Keratinocyte (primary cell): ENCODE results near the gene PMEPA1. TPM values are rescaled to one million over a fixed set of nuclear protein-coding genes. Genes with fewer than 3 reads are reported as not detected.
A peak's percentile ranks its signal among the peaks of the same experiment; 100 is the strongest.

Experiments
- DNase-seq: peaks from one replicate; pipeline ENCODE4 v3.0.0-alpha.2; 2011; ENCODE audit warnings: low read depth, missing footprints, low spot score
- FAIRE-seq: peaks from 2 replicates; lab custom pipeline; 2011; peaks lifted over from hg19 to GRCh38; lab: Jason Lieb, UNC
- H2AFZ ChIP-seq: 2 replicates; pipeline ENCODE4 v1.6.0; 2012; ENCODE audit warnings: low read length, control low read depth, inconsistent platforms; ENCODE audit not compliant: control insufficient read depth
- H3K27ac ChIP-seq: 2 replicates; pipeline ENCODE4 v1.5.1; 2011; ENCODE audit warnings: low read length; ENCODE audit not compliant: control insufficient read depth, insufficient read depth
- H3K27me3 ChIP-seq: 3 replicates; pipeline ENCODE4 v1.6.0; 2011; ENCODE audit warnings: low read length; ENCODE audit not compliant: control insufficient read depth, insufficient read depth; ENCODE audit errors: extremely low read depth
- H3K36me3 ChIP-seq, 2 experiments: 2 replicates in 1 of 2; 3 replicates in 1 of 2; pipeline ENCODE4 v1.5.1; 2011; ENCODE audit warnings: low read length in 2 of 2, mild to moderate bottlenecking in 1 of 2; ENCODE audit not compliant: control insufficient read depth in 2 of 2, insufficient read depth in 2 of 2; ENCODE audit errors: extremely low read depth in 1 of 2
- H3K4me1 ChIP-seq: 3 replicates; pipeline ENCODE4 v1.5.1; 2011; ENCODE audit warnings: low read length; ENCODE audit not compliant: control insufficient read depth, insufficient read depth; ENCODE audit errors: extremely low read depth
- H3K4me2 ChIP-seq: 3 replicates; pipeline ENCODE4 v1.6.0; 2011; ENCODE audit warnings: low read depth, low read length; ENCODE audit not compliant: control insufficient read depth, insufficient read depth; ENCODE audit errors: extremely low read depth
- H3K4me3 ChIP-seq, 3 experiments: fragments of 200-600 bp in 1 of 3; sonication (generic) in 1 of 3; 2 replicates in 2 of 3; 3 replicates in 1 of 3; pipeline ENCODE4 v1.5.1; 2011 to 2016; ENCODE audit warnings: low read length in 3 of 3, mild to moderate bottlenecking in 3 of 3, control low read depth in 2 of 3, inconsistent platforms in 1 of 3, low read depth in 1 of 3, mixed read lengths in 1 of 3, mixed run types in 1 of 3, moderate library complexity in 1 of 3; ENCODE audit not compliant: control insufficient read depth in 2 of 3, insufficient read depth in 2 of 3; ENCODE audit errors: extremely low read depth in 1 of 3
- H3K79me2 ChIP-seq: 2 replicates; pipeline ENCODE4 v1.6.0; 2012; ENCODE audit warnings: low read length; ENCODE audit not compliant: control insufficient read depth, insufficient read depth
- H3K9ac ChIP-seq: 3 replicates; pipeline ENCODE4 v1.6.0; 2011; ENCODE audit warnings: low read length; ENCODE audit not compliant: control insufficient read depth, insufficient read depth; ENCODE audit errors: extremely low read depth
- H3K9me1 ChIP-seq: 3 replicates; pipeline ENCODE4 v1.6.0; 2011; ENCODE audit warnings: low read length; ENCODE audit not compliant: control insufficient read depth, insufficient read depth; ENCODE audit errors: extremely low read depth
- H3K9me3 ChIP-seq: 2 replicates; pipeline ENCODE4 v1.5.1; 2012; ENCODE audit warnings: low read depth, low read length; ENCODE audit not compliant: control insufficient read depth
- H4K20me1 ChIP-seq: 3 replicates; pipeline ENCODE4 v1.6.0; 2011; ENCODE audit warnings: low read length; ENCODE audit not compliant: control insufficient read depth, insufficient read depth; ENCODE audit errors: extremely low read depth
- CTCF ChIP-seq, 3 experiments: IDR thresholded peaks in 1 of 3; conservative IDR thresholded peaks in 1 of 3; optimal IDR thresholded peaks in 1 of 3; 2 replicates in 2 of 3; 3 replicates in 1 of 3; pipeline versions ENCODE3 to v1.5.1; 2011; ENCODE audit warnings: low read length in 3 of 3, mild to moderate bottlenecking in 3 of 3, moderate library complexity in 2 of 3, control low read depth in 1 of 3, inconsistent platforms in 1 of 3; ENCODE audit not compliant: insufficient read depth in 2 of 3; ENCODE audit errors: extremely low read depth in 1 of 3
- EZH2 ChIP-seq: IDR thresholded peaks from one replicate; pipeline ENCODE4 v1.6.1; 2012; ENCODE audit warnings: inconsistent platforms, mild to moderate bottlenecking, low read length, moderate library complexity
- dilution Hi-C: fragments of 300-500 bp; cut with MboI; formaldehyde crosslinking; loops from one replicate; pipeline ENCODE4 v1.7.0; 2020; ENCODE audit warnings: low sequenced_read_pairs; ENCODE audit not compliant: extremely low pct_ligation_motif_present
- polyA plus RNA-seq, 5 experiments: library from polyadenylated mRNA; depleted of rRNA in 3 of 5; stranded (reverse) in 3 of 5; stranded (forward) in 1 of 5; unstranded in 1 of 5; fragments of >200 nt; gene quantifications; 1 replicate in 1 of 5; 2 replicates in 3 of 5; 3 replicates in 1 of 5; pipeline versions ENCODE4 v1.2.1 to v1.2.3, GENCODE V29; 2011 to 2012; ENCODE audit warnings: missing spikeins in 2 of 5, low read depth in 1 of 5, low replicate concordance in 1 of 5

The PMEPA1 gene
- polyA plus RNA-seq, 1 donor (not counting 4 experiments of a cell fraction or from before 2014, with no cell fraction given): 29.0 TPM

GRCh38 chr20:57658447-57658832 lies 51.4 kb downstream of the PMEPA1 start:
- Histone ChIP-seq H3K9me1 (peaks cover 7% of the 10 kb centered on the region), H3K27me3 (no peaks in the 10 kb centered on the region), H3K79me2 (peaks cover 66% of the 10 kb centered on the region), H3K4me2 (peak overlapping the region; percentile 20), H2AFZ (no peak overlapping the region), H3K9ac (no peak overlapping the region), H3K4me3 (no peak overlapping the region), H3K4me1 (peaks cover 30% of the 10 kb centered on the region), H3K9me3 (no peaks in the 10 kb centered on the region), H4K20me1 (peaks cover 58% of the 10 kb centered on the region), H3K27ac (no peak overlapping the region), H3K36me3 (peaks cover 43 to 53% of the 10 kb centered on the region in 2 experiments)
- DNase-seq: no peak
- no peak for TF ChIP-seq EZH2
- TF ChIP-seq CTCF (optimal IDR thresholded peaks at IDR 0.05 in 1 of 3, IDR thresholded peaks at IDR 0.05 in 1 of 3, conservative IDR thresholded peaks at IDR 0.05 in 1 of 3; ENCODE audit: extremely low read depth in 1 of 3, insufficient read depth in 2 of 3, low read length in 3 of 3): no peak
- dilution Hi-C loops: no loop called here
- no peak for FAIRE-seq

GRCh38 chr20:57657535-57658446 lies 52.0 kb downstream of the PMEPA1 start:
- H3K36me3 ChIP-seq: peaks cover 43 to 53% of the 10 kb centered on the region in 2 experiments
- H3K27me3 ChIP-seq: no peaks in the 10 kb centered on the region
- dilution Hi-C loops: no loop called here
- DNase-seq (peak; percentile 73), FAIRE-seq (peak; percentile 23)
- peaks cover 30% of the 10 kb centered on the region for H3K4me1 ChIP-seq
- peak overlapping the region; percentile 11 for H3K27ac ChIP-seq
- TF ChIP-seq EZH2: no peak
- TF ChIP-seq CTCF (optimal IDR thresholded peaks at IDR 0.05 in 1 of 3, IDR thresholded peaks at IDR 0.05 in 1 of 3, conservative IDR thresholded peaks at IDR 0.05 in 1 of 3; ENCODE audit: extremely low read depth in 1 of 3, insufficient read depth in 2 of 3, low read length in 3 of 3): no peak
- no peak overlapping the region for H3K4me3 ChIP-seq
- H4K20me1 ChIP-seq: peaks cover 53% of the 10 kb centered on the region
- H3K79me2 ChIP-seq: peaks cover 59% of the 10 kb centered on the region
- H3K9me1 ChIP-seq: peaks cover 7% of the 10 kb centered on the region
- no peaks in the 10 kb centered on the region for H3K9me3 ChIP-seq
- H3K9ac ChIP-seq: peak overlapping the region; percentile 37
- H3K4me2 ChIP-seq: peak overlapping the region; percentile 20
- H2AFZ ChIP-seq: no peak overlapping the region
